IMR-90 (cell line): Measurements from ENCODE around the gene MORN4. TPM values are rescaled to one million over a fixed set of nuclear protein-coding genes. Genes with fewer than 3 reads are reported as not detected.

Experiments used
- ATAC-seq: fragments of 200-7000 bp; cut with Tn5 transposase; 2 replicates; pipeline ENCODE4 v1.9.1; 2020; ENCODE audit warnings: low read depth, mild to moderate bottlenecking, moderate library complexity
- BruUV-seq: library from RNA; stranded (reverse); fragments of 400-500 nt; replicated peaks from 2 replicates; lab custom pipeline; 2021; lab: Mats Ljungman, UMichigan
- CTCF ChIA-PET: fragments of 300-600 bp; formaldehyde crosslinking; extraction: SDS; loops from one replicate; lab custom pipeline; 2021; ENCODE audit warnings: antibody characterized with exemption; lab: Yijun Ruan, JAX
- POLR2A ChIA-PET: fragments of 300-600 bp; sonication (Branson Sonifier 250); formaldehyde crosslinking; loops from one replicate; lab custom pipeline; 2022; ENCODE audit warnings: antibody characterized with exemption; ENCODE audit not compliant: unreplicated experiment; lab: Charles Lee
- DNase-seq: peaks from one replicate; pipeline ENCODE4 v3.0.0; 2013
- H2AFZ ChIP-seq: replicated peaks from 2 replicates; pipeline ENCODE3; 2013; ENCODE audit warnings: low read length, mild to moderate bottlenecking; ENCODE audit not compliant: poor library complexity
- H2AK5ac ChIP-seq: 2 replicates; pipeline ENCODE4 v1.6.1; 2013; ENCODE audit warnings: low read depth, low read length, inconsistent platforms
- H2AK9ac ChIP-seq: replicated peaks from 2 replicates; pipeline ENCODE3; 2013; ENCODE audit warnings: mild to moderate bottlenecking, low read depth, low read length, moderate library complexity; ENCODE audit not compliant: poor library complexity
- H2BK120ac ChIP-seq: 2 replicates; pipeline ENCODE4 v1.6.1; 2013; ENCODE audit warnings: low read depth, low read length, inconsistent platforms
- H2BK15ac ChIP-seq: 3 replicates; pipeline ENCODE4 v1.6.1; 2013; ENCODE audit warnings: low read depth, low read length, inconsistent platforms
- H2BK20ac ChIP-seq: 2 replicates; pipeline ENCODE4 v1.6.1; 2013; ENCODE audit warnings: low read depth, mild to moderate bottlenecking, inconsistent platforms, low read length, moderate library complexity
- H2BK5ac ChIP-seq: 2 replicates; pipeline ENCODE4 v1.6.1; 2013; ENCODE audit warnings: mild to moderate bottlenecking, low read depth, low read length, inconsistent platforms; ENCODE audit not compliant: poor library complexity, severe bottlenecking
- H3K14ac ChIP-seq: replicated peaks from 2 replicates; pipeline ENCODE4 v1.6.1; 2013; ENCODE audit warnings: low read depth, low read length, inconsistent platforms
- H3K18ac ChIP-seq: 2 replicates; pipeline ENCODE4 v1.6.1; 2013; ENCODE audit warnings: low read depth, low read length, control low read depth
- H3K23ac ChIP-seq: 2 replicates; pipeline ENCODE4 v1.6.1; 2013; ENCODE audit warnings: low read depth, low read length, inconsistent platforms
- H3K27ac ChIP-seq: 2 replicates; pipeline ENCODE4 v1.5.1; 2013; ENCODE audit warnings: mild to moderate bottlenecking, control low read depth, low read length; ENCODE audit not compliant: insufficient read depth
- H3K27me3 ChIP-seq: 2 replicates; pipeline ENCODE4 v1.6.1; 2013; ENCODE audit warnings: low read length; ENCODE audit not compliant: control insufficient read depth, insufficient read depth
- H3K36me3 ChIP-seq: 2 replicates; pipeline ENCODE4 v1.6.1; 2013; ENCODE audit warnings: low read length, mixed read lengths; ENCODE audit not compliant: control insufficient read depth, insufficient read depth
- H3K4ac ChIP-seq: 2 replicates; pipeline ENCODE4 v1.6.1; 2013; ENCODE audit warnings: low read depth, low read length, inconsistent platforms
- H3K4me1 ChIP-seq: 2 replicates; pipeline ENCODE4 v1.6.1; 2013; ENCODE audit warnings: low read length, mixed read lengths; ENCODE audit not compliant: control insufficient read depth, insufficient read depth
- H3K4me2 ChIP-seq: 2 replicates; pipeline ENCODE4 v1.6.1; 2013; ENCODE audit warnings: low read depth, mild to moderate bottlenecking, control low read depth, low read length, moderate library complexity
- H3K4me3 ChIP-seq: 2 replicates; pipeline ENCODE4 v1.5.1; 2013; ENCODE audit warnings: low read depth, mild to moderate bottlenecking, control low read depth, low read length, moderate library complexity; ENCODE audit not compliant: insufficient read depth
- H3K56ac ChIP-seq: 2 replicates; pipeline ENCODE4 v1.6.1; 2013; ENCODE audit warnings: low read length, inconsistent platforms; ENCODE audit not compliant: insufficient read depth; ENCODE audit errors: extremely low read depth
- H3K79me1 ChIP-seq, 2 experiments: 2 replicates each; pipeline ENCODE4 v1.6.1; 2013; ENCODE audit warnings: low read length in 2 of 2, inconsistent platforms in 1 of 2, low read depth in 1 of 2
- H3K9ac ChIP-seq: 2 replicates; pipeline ENCODE4 v1.6.1; 2013; ENCODE audit warnings: low read depth, low read length, control low read depth
- H3K9me1 ChIP-seq: 2 replicates; pipeline ENCODE4 v1.6.1; 2013; ENCODE audit warnings: low read length, inconsistent platforms; ENCODE audit not compliant: insufficient read depth
- H3K9me3 ChIP-seq: 2 replicates; pipeline ENCODE4 v1.6.1; 2013; ENCODE audit warnings: low read length; ENCODE audit not compliant: control insufficient read depth, insufficient read depth
- H4K20me1 ChIP-seq: 2 replicates; pipeline ENCODE4 v1.6.1; 2013; ENCODE audit warnings: low read length, inconsistent platforms; ENCODE audit not compliant: insufficient read depth
- H4K5ac ChIP-seq: 2 replicates; pipeline ENCODE4 v1.6.1; 2013; ENCODE audit warnings: mild to moderate bottlenecking, low read depth, low read length, control low read depth
- H4K8ac ChIP-seq, 2 experiments: 2 replicates each; pipeline ENCODE4 v1.6.1; 2013; ENCODE audit warnings: low read depth in 2 of 2, low read length in 2 of 2, control low read depth in 1 of 2, inconsistent platforms in 1 of 2
- H4K91ac ChIP-seq: 2 replicates; pipeline ENCODE4 v1.6.1; 2013; ENCODE audit warnings: low read depth, low read length, inconsistent platforms; ENCODE audit not compliant: insufficient read depth
- BHLHE40 ChIP-seq: fragments of 150-350 bp; IDR thresholded peaks from 2 replicates; pipeline ENCODE4 v1.6.1; 2016; ENCODE audit warnings: mild to moderate bottlenecking, low read depth, low read length
- CEBPB ChIP-seq: IDR thresholded peaks from 2 replicates; pipeline ENCODE4 v1.6.1; 2012; ENCODE audit warnings: low read depth, low read length, improper control_type of control experiment
- CHD1 ChIP-seq: IDR thresholded peaks from 2 replicates; pipeline ENCODE4 v1.6.1; 2012; ENCODE audit warnings: low read depth, low read length, improper control_type of control experiment
- FOS ChIP-seq: fragments of 150-350 bp; IDR thresholded peaks from 2 replicates; pipeline ENCODE4 v1.6.1; 2016; ENCODE audit warnings: low read depth, low read length
- MAFK ChIP-seq: IDR thresholded peaks from 2 replicates; pipeline ENCODE4 v1.6.1; 2012; ENCODE audit warnings: low read depth, low read length, improper control_type of control experiment
- MAZ ChIP-seq: IDR thresholded peaks from 2 replicates; pipeline ENCODE4 v1.6.1; 2012; ENCODE audit warnings: low read depth, mild to moderate bottlenecking, low read length, improper control_type of control experiment, moderate library complexity, borderline replicate concordance
- RAD21 ChIP-seq: IDR thresholded peaks from 2 replicates; pipeline ENCODE4 v1.6.1; 2012; ENCODE audit warnings: low read length, improper control_type of control experiment
- WGBS, 2 experiments: methylation state at CpG; one replicate each; pipeline versions ENCODE4 v1.1.5 to v1.1.7; 2013; ENCODE audit warnings: missing lambda C conversion rate in 2 of 2; ENCODE audit not compliant: insufficient read length in 1 of 2; ENCODE audit errors: extremely low coverage in 2 of 2; 5-methylcytosine and 5-hydroxymethylcytosine counted together
- dilution Hi-C: fragments of 300-500 bp; cut with HindIII; formaldehyde crosslinking; loops from one replicate; pipeline ENCODE4 v1.14.3; 2018; ENCODE audit warnings: low sequenced_read_pairs; ENCODE audit not compliant: unreplicated experiment
- in situ Hi-C: fragments of 300-500 bp; cut with MboI; formaldehyde crosslinking; loops from 3 replicates; pipeline ENCODE4 v1.14.3; 2019; ENCODE audit warnings: low sequenced_read_pairs, inconsistent platforms, mixed read lengths
- intact Hi-C: fragments of 100-400 bp; cut with micrococcal nuclease; formaldehyde crosslinking; loops from 2 replicates; pipeline ENCODE4 v1.10.0; 2022
- polyA plus RNA-seq, 3 experiments: library from polyadenylated mRNA; depleted of rRNA; stranded (reverse); fragments of >200 nt; gene quantifications; 2 replicates each; pipeline ENCODE4 v1.2.3, GENCODE V29; 2012; ENCODE audit warnings: low replicate concordance in 1 of 3
- total RNA-seq: library from RNA; depleted of rRNA; stranded (reverse); fragments of >200 nt; gene quantifications from 2 replicates; pipeline ENCODE4 v1.2.3, GENCODE V29; 2012
- TF ChIP-seq, protein P1 (sequence below): fragments of 150-350 bp; IDR thresholded peaks from 2 replicates; pipeline ENCODE4 v1.6.1; 2017; ENCODE audit warnings: mild to moderate bottlenecking, antibody characterized with exemption, low read length, low read depth
- TF ChIP-seq, protein P2 (sequence below): fragments of 150-350 bp; IDR thresholded peaks from 2 replicates; pipeline ENCODE4 v1.6.1; 2016; ENCODE audit warnings: low read depth, mild to moderate bottlenecking, low read length, moderate library complexity, borderline replicate concordance

MORN4 gene
- total and polyA plus RNA-seq, 2 of the 4 experiments (the other 2 are of a cell fraction) = 3.2 to 8.4 TPM

DNA sequence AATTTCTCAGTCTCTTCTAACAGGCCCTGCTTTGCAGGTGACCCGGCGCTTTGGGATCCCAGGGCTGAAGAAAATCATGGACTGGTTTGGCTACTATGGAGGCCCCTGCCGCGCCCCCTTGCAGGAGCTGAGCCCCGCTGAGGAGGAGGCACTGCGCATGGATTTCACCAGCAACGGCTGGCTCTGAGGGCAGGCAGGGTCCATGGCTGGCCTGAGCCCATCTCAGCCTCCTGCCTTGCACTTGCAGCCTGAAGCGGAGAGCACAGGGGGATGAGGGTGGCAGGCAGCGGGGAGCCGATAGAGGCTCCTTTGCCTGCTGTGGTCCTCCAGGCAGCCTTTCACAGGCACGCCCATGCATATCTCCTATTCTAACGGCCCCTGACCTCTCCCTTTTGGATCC lies 21.8 kb downstream of the MORN4 start:
- Histone ChIP-seq H3K36me3 (peaks cover 1% of the 10 kb centered on the region; the same call in 1 of the 2 replicates), H4K8ac (no peak overlapping the region; a peak in 1 of 4 replicates), H3K9ac (no peak overlapping the region), H3K9me1 (no peaks in the 10 kb centered on the region; the same call in 1 of the 2 replicates), H2BK20ac (no peak overlapping the region), H3K9me3 (no peaks in the 10 kb centered on the region), H3K18ac (no peak overlapping the region), H3K4me3 (no peak overlapping the region), H3K56ac (no peak overlapping the region), H3K27ac (no peak overlapping the region), H2AK5ac (no peak overlapping the region), H3K23ac (no peak overlapping the region), H3K4ac (no peak overlapping the region), H4K5ac (no peak overlapping the region), H3K4me2 (no peak overlapping the region), H2AFZ (no peak overlapping the region), H3K79me1 (no peaks in the 10 kb centered on the region), H3K14ac (no peak overlapping the region), H4K20me1 (no peaks in the 10 kb centered on the region), H3K27me3 (no peaks in the 10 kb centered on the region), H4K91ac (no peak overlapping the region), H2BK15ac (no peak overlapping the region), H2BK5ac (no peak overlapping the region), H2BK120ac (no peak overlapping the region), H3K4me1 (no peaks in the 10 kb centered on the region), H2AK9ac (no peak overlapping the region)
- in situ Hi-C loops (no loop called here), intact Hi-C loops (loop anchor here (5.0 kb wide), 1 partner anchor 204 kb away; no protein-coding TSS in a partner anchor), dilution Hi-C loops (no loop called here)
- DNase-seq = no peak
- TF ChIP-seq RAD21 = no peak
- no peak for TF ChIP-seq MAFK
- TF ChIP-seq, protein P1, sequence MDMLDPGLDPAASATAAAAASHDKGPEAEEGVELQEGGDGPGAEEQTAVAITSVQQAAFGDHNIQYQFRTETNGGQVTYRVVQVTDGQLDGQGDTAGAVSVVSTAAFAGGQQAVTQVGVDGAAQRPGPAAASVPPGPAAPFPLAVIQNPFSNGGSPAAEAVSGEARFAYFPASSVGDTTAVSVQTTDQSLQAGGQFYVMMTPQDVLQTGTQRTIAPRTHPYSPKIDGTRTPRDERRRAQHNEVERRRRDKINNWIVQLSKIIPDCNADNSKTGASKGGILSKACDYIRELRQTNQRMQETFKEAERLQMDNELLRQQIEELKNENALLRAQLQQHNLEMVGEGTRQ = no peak
- TF ChIP-seq FOS = no peak
- TF ChIP-seq MAZ = no peak
- TF ChIP-seq, protein P2, sequence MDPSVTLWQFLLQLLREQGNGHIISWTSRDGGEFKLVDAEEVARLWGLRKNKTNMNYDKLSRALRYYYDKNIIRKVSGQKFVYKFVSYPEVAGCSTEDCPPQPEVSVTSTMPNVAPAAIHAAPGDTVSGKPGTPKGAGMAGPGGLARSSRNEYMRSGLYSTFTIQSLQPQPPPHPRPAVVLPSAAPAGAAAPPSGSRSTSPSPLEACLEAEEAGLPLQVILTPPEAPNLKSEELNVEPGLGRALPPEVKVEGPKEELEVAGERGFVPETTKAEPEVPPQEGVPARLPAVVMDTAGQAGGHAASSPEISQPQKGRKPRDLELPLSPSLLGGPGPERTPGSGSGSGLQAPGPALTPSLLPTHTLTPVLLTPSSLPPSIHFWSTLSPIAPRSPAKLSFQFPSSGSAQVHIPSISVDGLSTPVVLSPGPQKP = no peak
- no peak for TF ChIP-seq BHLHE40
- no peak for TF ChIP-seq CEBPB
- TF ChIP-seq CHD1 = no peak
- CTCF ChIA-PET = no interaction called here
- POLR2A ChIA-PET = no interaction called here
- no peak for ATAC-seq
- no TSS peak for BruUV-seq
- WGBS, 2 experiments = 81% methylated on average over 6 of the region's 12 CpGs; no CpG with 5 or more reads in 1 of the 2 experiments
